GM12874 (cell line): ENCODE measurements around the gene HDDC3.

Experiments used
- CTCF ChIP-seq: IDR thresholded peaks from 2 replicates; pipeline ENCODE4 v1.5.1; 2011; ENCODE audit warnings: low read depth, mild to moderate bottlenecking, control low read depth, low read length, moderate library complexity; ENCODE audit not compliant: insufficient read depth

The HDDC3 gene

DNA sequence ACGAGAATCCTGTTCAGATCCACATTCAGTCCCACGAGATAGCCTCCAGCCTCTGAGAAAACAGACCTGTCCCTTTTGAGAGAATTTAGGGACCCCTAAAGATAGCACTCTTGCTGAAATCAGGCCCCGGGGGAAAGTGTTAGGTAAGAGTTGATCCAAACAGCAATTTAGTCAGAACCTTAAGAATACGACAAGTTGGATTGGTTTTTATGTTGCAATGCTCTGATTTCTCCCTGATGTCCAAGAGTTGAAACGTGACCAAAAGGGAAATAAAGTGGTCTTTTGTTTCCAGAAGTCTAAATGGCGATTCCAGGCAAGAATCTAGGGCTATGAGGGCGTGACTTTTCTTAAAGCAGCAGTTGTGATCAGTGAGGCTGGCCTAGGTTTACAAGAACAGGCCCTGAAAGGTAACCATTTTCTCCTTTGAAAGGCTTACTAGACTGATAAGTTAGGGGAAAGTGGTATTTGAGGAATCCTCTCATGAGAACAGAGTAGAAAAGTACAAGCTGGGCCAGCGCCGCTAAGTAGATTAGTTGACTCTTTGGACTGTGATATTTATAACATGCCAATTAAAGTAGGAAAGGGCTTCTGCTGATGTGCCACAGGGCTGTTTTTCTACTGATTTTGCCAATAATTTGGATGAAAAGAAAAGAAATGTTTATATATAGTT is 24.4 kb downstream of the HDDC3 start:
- no peak for TF ChIP-seq CTCF

DNA sequence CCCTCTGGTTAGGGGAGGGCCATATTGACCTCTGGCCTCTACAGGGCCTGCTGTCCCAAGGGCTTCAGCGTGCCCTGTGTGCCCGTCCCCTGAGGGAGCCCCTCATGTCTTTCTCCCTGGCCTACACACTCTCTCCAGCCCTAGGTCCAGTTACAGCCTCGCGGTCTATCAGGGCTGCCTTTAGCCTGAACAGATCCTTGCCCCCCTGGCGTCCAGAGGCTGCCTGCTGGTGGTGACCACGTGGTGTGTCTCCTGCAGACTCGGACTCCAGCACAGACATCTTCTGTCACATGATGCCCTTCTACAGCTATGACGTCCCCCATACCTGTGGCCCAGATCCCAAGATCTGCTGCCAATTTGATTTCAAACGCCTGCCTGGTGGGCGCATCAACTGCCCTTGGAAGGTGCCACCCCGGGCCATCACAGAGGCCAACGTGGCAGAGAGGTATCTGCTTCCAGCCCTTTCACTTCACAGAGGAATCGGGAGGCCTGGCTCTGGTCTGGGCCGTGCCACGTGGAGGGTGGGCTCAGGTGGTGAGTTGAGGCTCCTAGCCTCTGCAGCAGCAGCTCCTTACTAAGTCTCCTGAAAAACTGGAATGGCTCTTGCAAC is 25.2 kb downstream of the HDDC3 start:
- no peak for TF ChIP-seq CTCF

GRCh38 chr15:90906181-90906849 is 26.0 kb downstream of the HDDC3 start:
- no peak for TF ChIP-seq CTCF

GRCh38 chr15:90905306-90906180 is 26.8 kb downstream of the HDDC3 start:
- TF ChIP-seq CTCF, result no peak

DNA sequence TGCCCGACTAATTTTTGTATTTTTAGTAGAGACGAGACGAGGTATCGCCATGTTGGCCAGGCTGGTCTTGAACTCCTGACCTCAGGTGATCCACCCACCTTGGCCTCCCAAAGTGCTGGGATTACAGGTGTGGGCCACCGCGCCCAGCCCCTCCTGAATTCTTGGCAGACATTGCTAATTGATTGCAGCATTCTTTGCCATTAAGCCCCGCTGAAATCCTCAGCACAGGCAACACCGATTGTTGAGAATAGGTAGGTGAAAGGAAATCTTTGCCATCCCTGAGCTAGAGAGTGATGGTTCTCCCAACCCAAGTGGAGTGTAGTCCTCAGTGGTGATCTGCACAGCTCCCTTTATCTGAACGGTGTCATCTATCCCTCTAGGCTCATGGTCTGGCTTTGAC is 27.6 kb downstream of the HDDC3 start:
- TF ChIP-seq CTCF, result no peak

DNA sequence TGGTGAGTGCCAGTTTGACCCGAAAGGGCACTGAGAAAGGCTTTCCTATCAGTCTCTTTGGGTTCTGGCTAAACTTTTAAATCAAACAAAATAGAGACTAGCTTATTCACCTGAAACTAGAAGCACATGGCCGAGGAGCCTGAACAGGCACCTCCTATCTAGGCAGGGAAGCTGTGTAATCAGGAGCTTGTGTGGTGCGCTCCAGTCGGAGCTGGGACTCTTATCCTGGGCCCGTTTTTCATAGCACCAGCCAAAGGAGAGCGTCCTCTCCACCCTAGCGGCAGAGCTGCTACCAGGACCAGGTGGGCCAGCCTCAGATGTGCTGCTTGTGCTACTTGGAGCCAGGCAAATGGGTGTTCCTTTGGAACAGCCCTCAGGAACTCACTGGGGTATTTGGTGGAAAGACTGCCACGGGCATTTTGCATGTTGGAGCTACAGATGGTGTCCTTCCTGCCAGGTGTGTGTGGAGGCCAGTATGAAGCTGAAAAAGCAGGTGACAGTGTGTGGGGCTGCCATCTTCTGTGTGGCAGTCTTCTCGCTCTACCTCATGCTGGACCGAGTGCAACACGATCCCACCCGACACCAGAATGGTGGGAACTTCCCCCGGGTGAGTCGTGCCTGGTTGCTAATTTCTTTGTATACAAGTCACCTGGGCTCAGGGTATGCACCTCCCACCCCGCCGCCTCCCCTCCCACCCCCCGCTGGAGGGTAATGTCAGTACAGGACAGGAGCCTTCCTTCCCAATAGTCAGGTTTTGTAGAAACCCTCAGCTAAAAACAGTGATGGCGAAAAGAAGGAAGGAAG is 28.4 kb downstream of the HDDC3 start:
- no peak for TF ChIP-seq CTCF
